ENCODE results near the gene STRIP2.

The STRIP2 gene

DNA sequence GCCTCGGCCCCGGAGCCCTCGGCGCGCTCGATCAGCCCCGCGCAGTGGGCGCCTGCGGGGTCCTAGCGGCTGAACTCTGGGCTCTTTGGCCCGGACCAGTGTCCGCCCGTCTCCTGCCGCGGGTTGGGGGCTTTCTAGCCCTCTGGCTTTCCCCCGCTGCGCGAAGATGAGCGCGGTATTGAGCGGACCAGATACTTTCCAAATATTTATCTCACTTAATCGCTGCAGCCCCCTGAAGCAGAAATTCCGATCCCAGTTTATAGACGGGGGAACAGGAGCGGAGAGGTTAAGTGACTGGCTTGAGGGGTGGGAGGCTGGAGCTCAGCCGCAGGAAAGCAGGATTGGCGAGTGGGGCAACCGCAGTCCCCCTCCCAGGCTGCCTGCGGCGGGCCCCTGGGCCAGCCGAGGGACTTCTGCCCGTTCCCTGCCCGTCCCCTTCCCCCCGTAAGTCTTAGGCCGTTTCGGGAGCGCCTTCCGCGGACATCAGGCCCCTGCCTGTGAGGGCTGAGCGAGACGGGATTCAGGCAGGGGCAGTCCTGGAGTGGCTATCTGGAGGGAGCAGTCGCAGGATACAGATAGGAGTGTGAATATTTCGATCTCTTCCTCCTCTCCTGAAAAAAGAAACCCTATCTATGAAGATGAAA lies 565 bp downstream of the STRIP2 start:
- TF ChIP-seq, protein P1, sequence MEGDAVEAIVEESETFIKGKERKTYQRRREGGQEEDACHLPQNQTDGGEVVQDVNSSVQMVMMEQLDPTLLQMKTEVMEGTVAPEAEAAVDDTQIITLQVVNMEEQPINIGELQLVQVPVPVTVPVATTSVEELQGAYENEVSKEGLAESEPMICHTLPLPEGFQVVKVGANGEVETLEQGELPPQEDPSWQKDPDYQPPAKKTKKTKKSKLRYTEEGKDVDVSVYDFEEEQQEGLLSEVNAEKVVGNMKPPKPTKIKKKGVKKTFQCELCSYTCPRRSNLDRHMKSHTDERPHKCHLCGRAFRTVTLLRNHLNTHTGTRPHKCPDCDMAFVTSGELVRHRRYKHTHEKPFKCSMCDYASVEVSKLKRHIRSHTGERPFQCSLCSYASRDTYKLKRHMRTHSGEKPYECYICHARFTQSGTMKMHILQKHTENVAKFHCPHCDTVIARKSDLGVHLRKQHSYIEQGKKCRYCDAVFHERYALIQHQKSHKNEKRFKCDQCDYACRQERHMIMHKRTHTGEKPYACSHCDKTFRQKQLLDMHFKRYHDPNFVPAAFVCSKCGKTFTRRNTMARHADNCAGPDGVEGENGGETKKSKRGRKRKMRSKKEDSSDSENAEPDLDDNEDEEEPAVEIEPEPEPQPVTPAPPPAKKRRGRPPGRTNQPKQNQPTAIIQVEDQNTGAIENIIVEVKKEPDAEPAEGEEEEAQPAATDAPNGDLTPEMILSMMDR (IDR thresholded peaks at IDR 0.05; ENCODE audit: extremely low read depth, insufficient read depth, missing control alignments) = no peak
- no peak for DNase-seq (ENCODE audit: low spot score)
- in situ Hi-C loops (cut with MboI; ENCODE audit: low pct_unique_long_range_greater_than_20kb, low sequenced_read_pairs, unreplicated experiment) = no loop called here

DNA sequence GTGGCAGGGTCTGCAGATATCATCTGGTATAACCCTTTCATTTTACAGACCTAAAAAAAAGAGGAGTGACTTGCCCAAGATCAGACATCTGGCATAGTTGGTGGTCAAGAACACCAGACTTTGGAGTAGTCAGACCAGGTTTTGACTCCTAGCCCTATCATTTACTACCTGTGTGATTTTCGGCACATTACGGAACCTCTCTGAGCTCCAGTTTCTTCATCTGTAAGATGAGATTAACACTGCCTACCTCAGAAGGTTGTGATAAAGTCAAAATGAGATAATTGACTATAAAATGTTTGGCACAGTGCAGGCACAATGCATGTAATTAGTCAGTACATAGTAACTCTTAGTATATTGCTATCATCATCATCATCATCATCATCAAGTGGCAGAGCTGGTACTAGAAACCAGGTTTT lies 1.2 kb downstream of the STRIP2 start:
- TF ChIP-seq, protein P1 (IDR thresholded peaks at IDR 0.05; ENCODE audit: extremely low read depth, insufficient read depth, missing control alignments) = no peak
- in situ Hi-C loops (cut with MboI; ENCODE audit: low pct_unique_long_range_greater_than_20kb, low sequenced_read_pairs, unreplicated experiment) = no loop called here
- no peak for DNase-seq (ENCODE audit: low spot score)

DNA sequence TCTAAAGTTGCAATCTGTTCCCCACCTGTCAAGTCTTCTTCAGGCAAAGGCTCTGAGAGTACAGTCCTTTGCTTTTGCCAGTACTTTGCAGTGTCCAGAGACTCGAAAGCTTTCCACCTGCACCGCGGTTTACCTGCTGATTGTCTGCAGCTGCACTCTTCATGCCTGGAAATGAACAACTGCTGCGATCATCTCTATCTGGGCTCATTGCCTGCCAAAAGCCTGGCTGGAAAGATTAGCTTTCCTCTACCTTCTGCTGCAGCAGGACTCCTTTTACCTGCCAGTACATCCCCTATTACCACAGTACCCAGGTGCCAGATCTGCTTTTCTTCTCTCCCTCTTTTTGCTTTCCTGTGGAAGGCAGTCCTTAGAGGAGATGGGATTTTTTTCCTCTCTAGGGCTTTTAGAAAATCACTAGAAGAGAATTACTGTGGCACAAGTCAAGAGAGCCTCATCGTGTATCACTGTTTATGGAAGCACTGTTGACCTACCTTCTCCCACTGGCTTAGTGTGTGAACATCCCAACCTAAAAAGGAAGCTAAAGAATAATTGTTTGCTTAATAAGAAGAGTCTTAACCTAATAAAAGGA lies 2.2 kb downstream of the STRIP2 start:
- DNase-seq (ENCODE audit: low spot score) = no peak
- in situ Hi-C loops (cut with MboI; ENCODE audit: low pct_unique_long_range_greater_than_20kb, low sequenced_read_pairs, unreplicated experiment) = no loop called here
- TF ChIP-seq, protein P1 (IDR thresholded peaks at IDR 0.05; ENCODE audit: extremely low read depth, insufficient read depth, missing control alignments) = no peak

DNA sequence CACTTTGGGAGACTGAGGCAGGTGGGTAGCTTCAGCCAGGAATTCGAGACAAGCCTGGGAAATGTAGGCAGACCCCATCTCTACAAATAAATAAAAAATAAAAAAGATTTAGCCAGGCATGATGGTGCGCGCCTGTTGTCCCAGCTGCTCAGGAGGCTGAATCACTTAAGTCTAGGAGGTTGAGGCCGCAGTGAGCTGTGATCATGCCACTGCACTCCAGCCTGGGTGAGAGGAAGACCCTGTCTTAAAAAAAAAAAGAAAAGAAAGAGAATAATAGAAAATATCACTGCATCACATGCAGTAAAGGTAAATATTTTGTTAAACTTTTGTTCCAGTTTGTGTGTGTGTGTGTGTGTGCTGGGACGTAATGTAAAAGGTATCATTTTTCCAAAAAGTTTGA lies 3.0 kb downstream of the STRIP2 start:
- DNase-seq (ENCODE audit: low spot score) = no peak
- in situ Hi-C loops (cut with MboI; ENCODE audit: low pct_unique_long_range_greater_than_20kb, low sequenced_read_pairs, unreplicated experiment) = no loop called here
- TF ChIP-seq, protein P1 (IDR thresholded peaks at IDR 0.05; ENCODE audit: extremely low read depth, insufficient read depth, missing control alignments) = no peak

DNA sequence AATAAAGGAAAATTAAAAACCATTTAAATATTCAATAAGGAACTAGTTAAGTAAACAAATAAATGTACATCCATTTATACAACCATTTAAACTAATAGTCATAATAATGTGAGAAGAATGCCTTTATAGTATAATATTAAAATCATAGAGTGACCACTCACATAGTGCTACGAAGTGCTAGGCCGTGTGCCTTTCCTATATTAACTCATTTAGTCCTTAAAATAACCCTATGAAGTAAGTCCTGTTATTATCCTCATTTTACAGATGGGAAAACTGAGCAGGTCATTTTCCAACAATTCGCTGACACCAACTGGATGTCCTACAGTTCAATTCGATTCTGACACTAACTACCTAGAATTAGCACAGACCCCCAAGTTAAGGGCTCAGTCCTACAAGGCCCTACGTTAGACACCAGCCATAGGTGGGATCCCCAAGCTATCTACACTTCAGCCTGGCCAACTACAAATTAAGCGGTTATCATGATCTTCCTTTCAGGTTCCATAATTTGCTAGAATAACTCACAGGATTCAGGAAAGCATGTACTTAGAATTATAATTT lies 4.1 kb downstream of the STRIP2 start:
- in situ Hi-C loops (cut with MboI; ENCODE audit: low pct_unique_long_range_greater_than_20kb, low sequenced_read_pairs, unreplicated experiment) = no loop called here
- TF ChIP-seq, protein P1 (IDR thresholded peaks at IDR 0.05; ENCODE audit: extremely low read depth, insufficient read depth, missing control alignments) = no peak
- no peak for DNase-seq (ENCODE audit: low spot score)

DNA sequence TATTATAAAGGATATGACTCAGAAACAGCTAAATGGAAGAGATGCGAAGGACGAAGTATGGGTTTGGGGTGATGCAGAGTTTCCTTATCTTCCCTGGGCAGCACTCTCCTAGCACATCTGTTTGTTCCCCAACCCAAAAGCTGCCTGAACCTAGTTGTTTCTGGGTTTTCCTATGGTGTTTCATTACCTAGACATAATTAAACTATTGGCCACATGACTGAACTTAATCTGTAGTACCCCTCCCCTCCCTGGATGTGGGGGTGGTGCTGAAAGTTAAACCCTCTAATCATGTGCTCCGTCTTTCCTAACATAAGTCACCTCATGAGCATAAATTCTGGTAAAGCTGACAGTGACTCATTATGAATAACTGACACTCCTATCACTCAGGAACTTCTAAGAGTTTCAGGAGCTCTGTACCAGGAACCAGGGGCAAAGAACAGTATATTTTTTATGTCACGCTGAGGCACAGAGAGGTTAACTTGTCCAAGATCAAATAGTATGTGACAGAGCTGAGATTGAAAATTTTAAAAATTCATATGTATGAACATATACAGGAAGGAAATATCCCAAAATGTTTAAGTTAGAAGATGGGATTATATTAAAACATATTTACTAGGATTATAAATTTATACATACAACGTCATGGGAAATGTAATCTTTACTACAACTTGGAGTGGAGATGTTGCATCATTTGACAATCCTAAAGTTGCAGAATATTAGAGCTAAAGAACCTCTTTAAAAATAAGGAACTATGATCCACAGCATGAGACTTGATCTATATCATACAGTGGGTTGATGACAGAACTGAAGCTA lies 4.8 kb downstream of the STRIP2 start:
- in situ Hi-C loops (cut with MboI; ENCODE audit: low pct_unique_long_range_greater_than_20kb, low sequenced_read_pairs, unreplicated experiment) = no loop called here
- DNase-seq (ENCODE audit: low spot score) = no peak
- TF ChIP-seq, protein P1 (IDR thresholded peaks at IDR 0.05; ENCODE audit: extremely low read depth, insufficient read depth, missing control alignments) = no peak

Measured in GM13977 (cell line).